ES-I3 (cell line): Measurements from ENCODE around the gene RAET1G.
"Not testable (repeated sequence)": the region's sequence is repeated elsewhere in the genome, so short reads cannot be mapped to it uniquely, and the experiment has no call there.

ENCODE experiments used
- H3K36me3 ChIP-seq: 2 replicates; pipeline ENCODE4 v1.6.1; 2013; ENCODE audit warnings: mild to moderate bottlenecking, low read length, control low read depth, moderate library complexity; ENCODE audit not compliant: insufficient read depth
- H3K4me1 ChIP-seq: 2 replicates; pipeline ENCODE4 v1.6.1; 2013; ENCODE audit warnings: mild to moderate bottlenecking, control low read depth, low read length; ENCODE audit not compliant: insufficient read depth
- H3K9ac ChIP-seq: 2 replicates; pipeline ENCODE4 v1.6.1; 2013; ENCODE audit warnings: low read depth, mild to moderate bottlenecking, low read length, moderate library complexity
- H3K9me3 ChIP-seq: 2 replicates; pipeline ENCODE4 v1.6.1; 2013; ENCODE audit warnings: mild to moderate bottlenecking, low read length, moderate library complexity; ENCODE audit not compliant: control insufficient read depth, insufficient read depth

The RAET1G gene

DNA sequence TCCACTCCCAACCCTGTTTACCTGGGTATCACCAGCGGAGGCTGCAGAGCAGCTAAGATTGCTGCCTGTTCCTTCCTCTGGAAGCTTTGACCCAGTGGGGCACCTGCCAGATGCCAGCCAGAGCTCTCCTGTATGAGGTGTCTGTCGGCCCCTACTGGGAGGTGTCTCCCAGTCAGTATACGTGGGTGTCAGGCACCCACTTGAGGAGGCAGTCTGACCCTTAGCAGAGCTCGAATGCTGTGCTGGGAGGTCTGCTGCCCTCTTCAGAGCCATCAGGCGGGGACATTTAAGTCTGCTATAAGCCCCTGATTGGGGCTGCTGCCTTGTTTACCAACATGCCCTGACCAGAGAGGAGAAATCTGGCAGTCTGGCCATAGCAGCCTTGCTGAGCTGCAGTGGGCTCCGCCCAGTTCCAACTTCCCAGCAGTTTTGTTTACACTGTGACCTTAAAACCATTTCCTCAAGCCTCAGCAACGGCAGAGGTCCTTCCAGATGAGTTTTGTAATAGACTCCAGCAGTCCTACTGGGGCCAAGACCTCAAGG lies 27.8 kb downstream of the RAET1G start:
- peaks cover 10% of the 10 kb centered on the region for H3K4me1 ChIP-seq
- H3K36me3 ChIP-seq: no peaks in the 10 kb centered on the region
- no peaks in the 10 kb centered on the region for H3K9me3 ChIP-seq
- H3K9ac ChIP-seq: no peak overlapping the region

DNA sequence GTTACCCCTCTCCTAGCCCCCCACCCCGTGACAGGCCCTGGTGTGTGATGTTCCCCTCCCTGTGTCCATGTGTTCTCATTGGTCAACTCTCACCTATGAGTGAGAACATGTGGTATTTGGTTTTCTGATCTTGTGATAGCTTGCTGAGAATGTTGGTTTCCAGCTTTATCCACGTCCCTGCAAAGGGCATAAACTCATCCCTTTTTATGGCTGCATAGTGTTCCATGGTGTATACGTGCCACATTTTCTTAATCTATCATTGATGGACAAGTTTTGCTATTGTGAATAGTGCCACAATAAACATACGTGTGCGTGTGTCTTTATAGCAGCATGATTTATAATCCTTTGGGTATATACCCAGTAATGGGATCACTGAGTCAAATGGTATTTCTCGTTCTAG lies 31.1 kb downstream of the RAET1G start:
- not testable (repeated sequence) for H3K9ac ChIP-seq, H3K4me1 ChIP-seq, H3K36me3 ChIP-seq, H3K9me3 ChIP-seq

DNA sequence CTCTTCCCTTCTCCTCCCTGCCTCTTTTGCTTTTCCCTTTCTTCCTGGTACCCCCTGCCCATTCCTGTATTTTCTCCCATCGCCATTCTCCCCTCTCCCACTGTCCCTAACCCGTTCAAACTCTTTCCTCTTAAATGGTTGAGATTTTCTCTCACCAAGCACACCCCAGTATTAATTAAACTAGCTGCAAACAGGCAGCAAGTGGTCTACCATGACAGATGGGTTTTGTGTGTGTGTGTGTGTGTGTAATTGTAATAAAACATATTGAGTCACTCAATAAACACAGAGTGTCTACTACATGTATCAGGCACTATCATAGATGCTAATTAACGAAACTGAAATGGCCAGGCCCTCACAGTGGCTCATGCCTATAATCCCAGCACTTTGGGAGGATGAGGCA lies 31.7 kb downstream of the RAET1G start:
- no peaks in the 10 kb centered on the region for H3K36me3 ChIP-seq
- no peaks in the 10 kb centered on the region for H3K9me3 ChIP-seq
- H3K9ac ChIP-seq: no peak overlapping the region
- H3K4me1 ChIP-seq: peaks cover 10% of the 10 kb centered on the region

DNA sequence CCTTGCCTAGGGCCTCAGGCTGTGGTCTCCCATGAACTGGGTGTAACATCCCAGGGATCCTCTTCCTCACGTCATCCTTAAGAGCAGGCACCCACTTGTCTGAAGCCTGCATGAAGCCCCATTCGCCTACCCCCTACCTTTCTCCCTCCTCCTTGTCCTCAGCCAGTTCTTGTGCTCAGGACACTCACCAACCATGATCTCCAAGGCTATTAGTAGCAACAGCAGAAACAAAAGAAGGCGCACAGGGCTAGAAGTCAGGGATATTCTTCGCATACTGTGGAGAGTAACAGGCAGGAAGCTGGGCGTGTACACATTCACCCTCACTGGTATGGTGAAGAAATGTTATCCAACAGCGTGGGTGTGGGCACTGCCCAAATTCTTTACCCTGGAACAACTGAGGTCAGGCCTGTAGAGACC lies 32.3 kb downstream of the RAET1G start:
- Histone ChIP-seq H3K4me1 (peaks cover 7% of the 10 kb centered on the region), H3K36me3 (no peaks in the 10 kb centered on the region), H3K9me3 (no peaks in the 10 kb centered on the region), H3K9ac (no peak overlapping the region)

DNA sequence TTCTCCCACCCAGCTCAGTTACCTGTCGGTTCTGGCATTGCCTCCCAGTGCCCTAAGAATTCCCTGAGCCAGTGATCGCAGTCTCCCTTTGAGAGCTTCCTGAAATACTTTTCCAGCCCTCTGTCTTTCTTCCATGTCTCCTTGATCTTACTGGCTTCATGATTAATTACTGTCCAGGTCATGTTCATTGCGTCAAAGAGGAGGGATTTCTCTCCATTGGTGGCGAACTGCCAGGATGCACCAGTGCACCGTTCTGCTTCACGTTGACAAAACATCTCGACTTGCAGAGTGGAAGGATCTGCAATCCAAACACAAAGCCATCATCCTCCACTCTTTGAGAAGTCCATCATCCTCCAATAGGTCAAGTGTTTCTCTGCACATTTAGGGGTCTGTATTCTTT lies 33.6 kb downstream of the RAET1G start:
- no peaks in the 10 kb centered on the region for H3K9me3 ChIP-seq
- no peak overlapping the region for H3K9ac ChIP-seq
- H3K36me3 ChIP-seq: no peaks in the 10 kb centered on the region
- no peaks in the 10 kb centered on the region for H3K4me1 ChIP-seq

DNA sequence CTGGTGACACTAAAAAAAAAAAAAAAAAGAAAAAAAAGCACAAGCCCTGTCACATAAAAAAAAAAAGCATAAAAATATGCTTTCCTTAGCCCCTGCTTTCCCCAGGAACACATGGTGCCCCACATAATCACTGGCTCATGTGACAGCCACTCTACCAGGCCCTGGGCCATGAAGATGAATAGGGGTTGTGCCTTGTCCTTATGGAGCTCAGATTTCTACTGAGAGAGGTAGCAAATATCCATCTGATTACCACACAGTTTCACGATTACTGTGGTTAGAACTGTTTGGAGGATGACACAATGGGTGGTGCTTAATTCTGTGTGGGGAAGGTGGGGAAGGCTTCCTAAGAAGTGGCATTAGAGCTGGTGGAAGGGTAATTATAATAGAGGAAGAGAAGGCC lies 34.3 kb downstream of the RAET1G start:
- H3K4me1 ChIP-seq: no peaks in the 10 kb centered on the region
- no peaks in the 10 kb centered on the region for H3K36me3 ChIP-seq
- no peaks in the 10 kb centered on the region for H3K9me3 ChIP-seq
- H3K9ac ChIP-seq: no peak overlapping the region

DNA sequence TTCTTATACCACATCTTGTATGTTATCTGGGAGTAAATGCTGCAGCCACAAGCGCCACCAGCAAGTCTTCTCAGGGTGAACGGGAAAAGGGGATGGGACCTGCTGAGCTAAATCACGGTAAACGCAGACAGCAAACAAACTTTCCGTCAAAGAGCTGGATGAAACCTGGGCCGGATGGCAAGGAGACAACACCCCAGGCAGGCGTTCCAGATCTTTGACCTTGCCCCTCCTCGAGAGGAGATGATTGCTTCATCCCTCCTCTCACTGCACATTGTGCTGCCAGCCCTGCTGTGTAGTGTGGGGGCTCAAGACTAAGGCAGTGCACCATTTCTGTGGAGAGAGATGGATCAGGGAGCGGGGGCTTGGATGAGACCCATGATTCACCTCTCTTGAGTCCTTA lies 34.8 kb downstream of the RAET1G start:
- Histone ChIP-seq H3K9ac (no peak overlapping the region), H3K4me1 (no peaks in the 10 kb centered on the region), H3K36me3 (no peaks in the 10 kb centered on the region), H3K9me3 (no peaks in the 10 kb centered on the region)

DNA sequence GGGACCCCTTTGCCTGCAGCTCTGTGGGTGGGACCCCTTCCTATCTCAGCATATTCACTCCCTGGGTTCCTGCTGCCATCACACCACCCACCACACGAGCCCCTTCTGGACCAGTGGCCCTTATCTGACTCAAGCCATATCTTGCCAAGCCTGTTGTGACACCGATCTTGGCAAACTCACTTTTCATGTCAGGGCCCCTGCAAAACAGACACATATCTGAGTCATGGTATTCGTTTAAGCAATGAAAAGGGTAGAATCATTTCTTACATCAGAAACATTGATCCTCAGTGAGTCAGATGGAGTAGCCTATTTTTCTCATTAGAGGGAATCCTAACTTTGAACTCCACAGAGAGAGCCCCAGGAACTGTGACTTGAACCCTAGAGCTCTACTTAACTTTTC lies 35.6 kb downstream of the RAET1G start:
- H3K9ac ChIP-seq: no peak overlapping the region

DNA sequence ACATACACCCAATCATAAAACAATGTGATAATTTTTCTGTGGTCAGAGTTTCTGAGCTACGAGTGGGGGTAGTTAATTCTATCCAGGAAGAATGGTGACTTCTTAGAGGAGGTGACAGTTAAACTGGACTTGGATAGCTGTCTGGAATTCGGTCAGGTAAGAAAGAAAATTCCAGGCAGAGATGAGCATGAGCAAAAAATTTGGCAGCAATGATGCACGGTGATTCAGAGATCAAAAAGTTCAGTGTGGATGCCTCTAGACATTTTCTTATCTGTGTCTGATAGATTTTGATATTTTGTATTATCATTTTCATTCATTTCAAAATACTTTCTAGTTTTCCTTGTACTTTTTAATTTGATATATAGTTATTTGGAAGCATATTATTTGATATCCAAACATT lies 37.0 kb downstream of the RAET1G start:
- Histone ChIP-seq H3K9me3 (no peaks in the 10 kb centered on the region), H3K4me1 (no peaks in the 10 kb centered on the region), H3K36me3 (no peaks in the 10 kb centered on the region), H3K9ac (no peak overlapping the region)

More for the DNA sequence above, 35.6 kb downstream of the RAET1G start:
- H3K4me1 ChIP-seq: no peaks in the 10 kb centered on the region
- H3K9me3 ChIP-seq: no peaks in the 10 kb centered on the region
- H3K36me3 ChIP-seq: no peaks in the 10 kb centered on the region

DNA sequence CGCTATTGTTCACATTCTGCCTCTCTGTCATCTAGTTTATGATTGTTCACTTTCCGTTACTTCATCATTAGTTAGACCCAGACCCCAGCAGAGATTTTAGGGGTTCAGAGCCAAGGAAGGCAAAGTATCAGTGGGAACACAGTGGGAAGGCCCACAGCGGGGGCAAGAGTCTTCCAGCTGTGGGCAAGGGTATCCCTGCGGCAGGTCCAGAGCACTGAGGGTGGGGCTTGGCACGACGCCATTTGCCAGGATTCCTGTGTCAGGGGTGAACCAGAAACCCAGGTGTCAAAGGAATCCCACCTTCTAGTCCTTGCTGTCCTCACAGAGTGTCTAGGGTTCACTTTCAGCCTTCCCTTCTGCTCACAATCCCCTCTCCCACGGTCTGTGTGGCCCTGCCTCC lies 38.3 kb downstream of the RAET1G start:
- Histone ChIP-seq H3K9ac (peak overlapping the region; percentile 4; the same call in 1 of the 2 replicates), H3K36me3 (no peaks in the 10 kb centered on the region), H3K9me3 (no peaks in the 10 kb centered on the region), H3K4me1 (no peaks in the 10 kb centered on the region)

DNA sequence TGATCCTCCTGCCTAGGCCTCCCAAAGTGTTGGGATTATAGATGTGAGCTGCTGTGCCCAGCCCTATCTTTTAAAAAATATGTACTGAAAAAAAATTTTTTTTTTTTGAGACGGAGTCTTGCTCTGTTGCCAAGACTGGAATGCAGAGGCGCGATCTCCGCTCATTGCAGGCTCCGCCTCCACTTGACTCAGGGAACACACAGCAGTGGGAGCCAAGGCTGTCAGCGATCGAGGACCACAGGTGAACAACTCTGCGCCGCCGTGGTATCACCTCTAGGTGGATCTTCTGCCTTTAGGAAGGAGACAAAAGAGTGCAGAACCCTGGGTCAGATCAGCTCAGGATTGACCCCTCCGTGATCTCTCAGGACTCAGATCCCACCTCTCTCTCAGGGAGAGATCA lies 38.7 kb downstream of the RAET1G start:
- no peaks in the 10 kb centered on the region for H3K4me1 ChIP-seq
- H3K36me3 ChIP-seq: no peaks in the 10 kb centered on the region
- peak overlapping the region; percentile 4; the same call in 1 of the 2 replicates for H3K9ac ChIP-seq
- no peaks in the 10 kb centered on the region for H3K9me3 ChIP-seq

DNA sequence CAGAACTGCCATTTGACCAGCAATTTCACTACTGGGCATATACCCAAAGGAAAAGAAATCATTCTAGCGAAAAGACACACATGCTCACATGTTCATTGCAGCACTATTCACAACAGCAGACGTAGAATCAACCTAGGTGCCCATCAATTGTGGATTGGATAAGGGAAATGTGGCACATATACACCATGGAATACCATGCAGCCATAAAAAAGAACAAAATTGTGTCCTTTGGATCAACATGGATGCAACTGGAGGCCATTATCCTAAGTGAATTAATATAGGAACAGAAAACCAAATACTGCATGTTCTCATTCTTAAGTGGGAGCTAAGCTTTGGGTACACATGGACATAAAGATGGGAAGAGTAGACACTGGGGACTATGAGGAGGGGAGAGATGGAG lies 41.1 kb downstream of the RAET1G start:
- H3K36me3 ChIP-seq: no peaks in the 10 kb centered on the region
- H3K4me1 ChIP-seq: no peaks in the 10 kb centered on the region
- H3K9ac ChIP-seq: no peak overlapping the region
- H3K9me3 ChIP-seq: no peaks in the 10 kb centered on the region

DNA sequence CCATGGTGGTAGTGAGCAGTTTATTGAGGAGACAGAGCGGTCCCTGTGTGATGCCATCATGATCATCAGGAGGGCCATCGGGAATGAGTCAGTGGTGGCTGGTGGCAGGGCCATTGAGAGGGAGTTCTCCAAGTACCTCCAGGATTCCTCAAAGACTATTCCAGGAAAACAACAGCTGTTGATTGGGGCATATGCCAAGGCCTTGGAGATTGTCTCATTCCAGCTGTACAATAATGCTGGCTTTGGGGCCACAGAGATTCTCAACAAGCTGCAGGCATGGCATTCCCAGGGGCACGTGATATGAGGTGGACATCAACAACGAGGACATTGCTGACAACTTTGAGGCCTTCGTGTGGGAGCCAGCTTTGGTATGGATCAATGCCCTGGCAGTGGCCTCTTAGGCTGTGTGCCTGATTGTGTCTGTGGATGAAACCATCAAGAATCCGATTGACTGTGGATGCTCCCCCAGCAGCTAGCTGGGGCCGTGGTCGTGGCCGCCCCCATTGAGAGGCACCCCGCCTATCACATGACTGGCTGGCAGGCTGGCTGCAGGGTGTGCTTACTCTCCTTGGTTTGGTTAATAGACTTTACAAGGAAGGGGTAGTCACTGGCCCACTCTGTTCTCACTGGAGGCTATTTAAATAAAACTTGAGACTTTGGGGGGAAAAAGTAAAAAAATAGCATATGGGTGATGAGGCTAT lies 41.7 kb downstream of the RAET1G start:
- H3K9me3 ChIP-seq: no peaks in the 10 kb centered on the region
- no peaks in the 10 kb centered on the region for H3K4me1 ChIP-seq
- no peaks in the 10 kb centered on the region for H3K36me3 ChIP-seq
- no peak overlapping the region for H3K9ac ChIP-seq

DNA sequence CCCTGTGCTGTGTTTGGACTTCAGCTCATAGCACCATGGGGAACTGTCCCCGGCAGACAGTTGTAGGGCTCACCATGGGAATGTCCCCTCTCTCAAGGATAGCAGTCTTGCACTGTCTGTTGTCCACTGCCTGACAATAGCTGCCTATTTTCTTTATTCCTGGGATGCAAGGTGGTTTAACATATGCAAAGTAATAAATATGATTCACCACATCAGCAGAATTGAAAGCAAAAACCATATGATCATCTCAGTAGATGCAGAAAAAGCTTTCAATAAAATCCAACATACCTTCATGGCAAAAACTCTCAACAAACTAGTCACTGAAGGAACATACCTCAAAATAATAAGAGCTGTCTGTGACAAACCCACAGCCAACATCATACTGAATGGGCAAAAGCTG lies 45.3 kb downstream of the RAET1G start:
- no peak overlapping the region for H3K9ac ChIP-seq
- no peaks in the 10 kb centered on the region for H3K4me1 ChIP-seq
- no peaks in the 10 kb centered on the region for H3K9me3 ChIP-seq
- H3K36me3 ChIP-seq: no peaks in the 10 kb centered on the region

DNA sequence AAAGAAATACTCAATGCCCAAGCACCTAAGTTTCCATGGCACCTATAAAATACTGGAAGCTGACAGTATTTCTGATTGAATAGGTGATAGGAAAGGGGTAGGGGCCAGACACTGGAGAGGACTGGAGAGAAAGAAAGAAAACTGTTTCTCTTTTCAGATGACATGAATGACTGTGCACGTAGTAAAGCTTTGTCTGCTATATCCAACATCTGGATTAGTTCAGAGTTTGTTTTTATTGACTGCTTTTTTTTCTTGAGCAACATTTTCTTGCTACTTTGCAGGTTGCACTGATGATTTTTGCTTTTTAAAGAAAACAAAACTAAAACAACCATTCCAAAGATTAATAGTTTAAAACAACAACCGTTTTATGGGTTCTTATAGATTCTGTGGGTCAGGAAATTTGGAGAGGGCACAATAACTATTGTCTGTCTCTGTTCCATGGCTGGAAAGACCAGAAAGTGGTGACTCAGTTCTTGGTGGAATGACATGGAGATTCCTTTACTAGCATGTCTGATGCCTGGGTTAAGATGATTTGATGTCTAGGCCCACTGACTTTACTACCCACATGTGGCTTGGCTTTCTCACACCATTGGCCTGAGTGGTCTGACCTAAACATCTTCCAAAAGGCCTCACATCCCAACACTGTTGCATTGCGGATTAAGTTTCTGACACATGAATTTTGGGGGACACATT lies 46.5 kb downstream of the RAET1G start:
- Histone ChIP-seq H3K9me3 (no peaks in the 10 kb centered on the region), H3K4me1 (no peaks in the 10 kb centered on the region), H3K9ac (no peak overlapping the region), H3K36me3 (no peaks in the 10 kb centered on the region)
